ENCODE data around the gene ADGRG3. TPM values are rescaled to one million over a fixed set of nuclear protein-coding genes. Genes with fewer than 3 reads are reported as not detected.

Gene ADGRG3
- total and polyA plus RNA-seq, 9 of the 15 experiments (the other 6 are each of a cell fraction or from before 2014, with no cell fraction given): 0.09 to 0.52 (median 0.14) TPM; not detected in 3

GRCh38 chr16:57728336-57729181 is 60.5 kb downstream of the ADGRG3 start:
- Histone ChIP-seq H2AFZ (ENCODE audit: low read depth, low read length) (no peak overlapping the region), H3K4me2 (ENCODE audit: insufficient read depth, low read length) (no peak overlapping the region), H3K27ac (ENCODE audit: extremely low read depth, low read depth, low read length) (no peak overlapping the region), H3K4me1 (replicated peaks in 1 of 2; ENCODE audit: control insufficient read depth in 2 of 2, insufficient read depth in 2 of 2, low read length in 2 of 2) (peaks cover 3 to 13% of the 10 kb centered on the region in 2 experiments; a peak in 3 of 5 replicates), H3K9me3 (replicated peaks; ENCODE audit: control insufficient read depth, insufficient read depth, low read depth, low read length) (0 out of 2 replicates have a peak, but pooled peaks cover 3% of the 10 kb centered on the region), H3K9ac (ENCODE audit: insufficient read depth in 1 of 2, low read depth in 2 of 2, low read length in 2 of 2) (peak overlapping the region in 1 of 2 experiments; percentile 19; a peak in 2 of 4 replicates), H3K27me3 (ENCODE audit: control insufficient read depth in 2 of 2, insufficient read depth in 2 of 2, low read length in 2 of 2) (0 out of 5 replicates have a peak, but pooled peaks cover 0 to 5% of the 10 kb centered on the region in 2 experiments), H3K4me3 (no peak overlapping the region), H3K79me2 (ENCODE audit: control insufficient read depth, insufficient read depth, low read length) (no peaks in the 10 kb centered on the region), H3K36me3 (ENCODE audit: control insufficient read depth, insufficient read depth, low read length) (no peaks in the 10 kb centered on the region), H3K9me1 (ENCODE audit: control insufficient read depth, insufficient read depth, low read length) (no peaks in the 10 kb centered on the region), H4K20me1 (replicated peaks; ENCODE audit: control insufficient read depth, insufficient read depth, low read length) (no peaks in the 10 kb centered on the region)
- BruUV-seq (replicated peaks): no TSS peak
- 49% methylated on average over 12 of the region's 14 CpGs for WGBS (ENCODE audit: insufficient coverage, low coverage, missing lambda C conversion rate)
- no peak for ATAC-seq
- TF ChIP-seq NRF1 (conservative IDR thresholded peaks at IDR 0.05 in 1 of 2, IDR thresholded peaks at IDR 0.05 in 1 of 2) (no peak), E2F3 (CRISPR knock-in tag; IDR thresholded peaks at IDR 0.05) (no peak), SMARCC2 (IDR thresholded peaks at IDR 0.05; ENCODE audit: low read depth) (no peak), THAP12 (CRISPR knock-in tag; IDR thresholded peaks at IDR 0.05) (no peak), E2F5 (CRISPR knock-in tag; IDR thresholded peaks at IDR 0.05) (no peak), SUPT5H (IDR thresholded peaks at IDR 0.05) (no peak), KAT2B (IDR thresholded peaks at IDR 0.05; ENCODE audit: low read depth, low read length) (no peak)
- ChIA-PET CTCF (ENCODE audit: low intra/inter-chr PET ratio) (no interaction called here), POLR2A (no interaction called here)
- intact Hi-C loops (cut with micrococcal nuclease) (no loop called here), in situ Hi-C loops (cut with MboI) (no loop called here)
- no peak for FAIRE-seq
- DNase-seq (ENCODE audit: extremely low read depth in 1 of 4, low spot score in 3 of 4): no peak
